Activated T-helper 9 cell treated with anti-CD3 and anti-CD28 coated beads, Interleukin-2, amount 50 U/mL, for 16 hours (primary cell): ENCODE data around the gene TFDP2.
"Not testable (repeated sequence)": the region's sequence is repeated elsewhere in the genome, so short reads cannot be mapped to it uniquely, and the experiment has no call there.

Experiments
- DNase-seq: peaks from one replicate; pipeline ENCODE4 v3.0.0-alpha.2; 2020; ENCODE audit warnings: low read depth

The TFDP2 gene, protein sequence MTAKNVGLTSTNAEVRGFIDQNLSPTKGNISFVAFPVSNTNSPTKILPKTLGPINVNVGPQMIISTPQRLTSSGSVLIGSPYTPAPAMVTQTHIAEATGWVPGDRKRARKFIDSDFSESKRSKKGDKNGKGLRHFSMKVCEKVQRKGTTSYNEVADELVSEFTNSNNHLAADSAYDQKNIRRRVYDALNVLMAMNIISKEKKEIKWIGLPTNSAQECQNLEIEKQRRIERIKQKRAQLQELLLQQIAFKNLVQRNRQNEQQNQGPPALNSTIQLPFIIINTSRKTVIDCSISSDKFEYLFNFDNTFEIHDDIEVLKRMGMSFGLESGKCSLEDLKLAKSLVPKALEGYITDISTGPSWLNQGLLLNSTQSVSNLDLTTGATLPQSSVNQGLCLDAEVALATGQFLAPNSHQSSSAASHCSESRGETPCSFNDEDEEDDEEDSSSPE

DNA sequence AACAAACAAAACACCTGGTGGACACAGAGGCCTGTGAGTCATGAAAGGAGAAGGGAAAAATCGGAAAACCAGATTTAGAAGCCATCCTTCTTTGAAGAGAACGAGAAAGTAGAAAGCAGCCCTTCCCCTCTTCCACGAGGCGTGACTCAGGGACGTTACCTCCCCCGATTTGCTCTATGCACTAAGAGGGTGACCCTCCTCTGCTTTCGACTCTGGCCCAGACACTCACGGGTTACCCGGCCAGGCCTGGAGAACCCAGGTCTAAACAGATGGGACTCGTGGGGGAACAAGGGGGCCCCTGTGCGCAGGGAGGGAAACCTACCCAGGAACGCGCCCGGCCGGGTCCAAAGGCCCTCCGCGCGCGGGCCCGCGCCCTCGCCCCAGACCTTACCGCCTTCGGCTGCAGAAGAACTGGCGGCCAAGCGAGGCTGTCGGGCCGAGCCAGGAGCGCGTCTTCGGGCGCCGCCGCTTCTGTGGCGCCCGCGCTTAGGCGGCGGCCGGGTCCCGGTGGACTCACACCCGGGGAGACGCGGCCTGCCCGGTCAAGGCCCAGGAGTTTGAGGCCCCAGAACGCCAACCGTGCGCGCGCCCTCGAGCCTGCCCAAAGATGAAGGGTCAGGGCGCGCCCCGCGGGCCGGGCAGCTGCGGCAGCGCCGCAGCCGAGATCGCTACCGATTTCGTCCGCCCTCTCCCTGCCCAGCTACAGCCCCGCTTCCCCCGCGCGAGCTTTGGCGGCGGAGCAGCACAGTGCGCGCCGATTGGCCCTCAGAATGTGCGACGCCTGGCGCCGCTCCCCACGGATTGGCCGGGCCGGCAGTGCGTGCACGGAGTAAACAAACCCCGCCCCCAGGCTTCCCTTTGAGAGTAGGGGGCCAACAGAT lies at the start of gene TFDP2:
TFDP2 (minus strand) TSS at position 753 of the 881 bp plus-strand sequence. CDS start 47,795 bp downstream, outside the sequence.
- peak; percentile 75 for DNase-seq

DNA sequence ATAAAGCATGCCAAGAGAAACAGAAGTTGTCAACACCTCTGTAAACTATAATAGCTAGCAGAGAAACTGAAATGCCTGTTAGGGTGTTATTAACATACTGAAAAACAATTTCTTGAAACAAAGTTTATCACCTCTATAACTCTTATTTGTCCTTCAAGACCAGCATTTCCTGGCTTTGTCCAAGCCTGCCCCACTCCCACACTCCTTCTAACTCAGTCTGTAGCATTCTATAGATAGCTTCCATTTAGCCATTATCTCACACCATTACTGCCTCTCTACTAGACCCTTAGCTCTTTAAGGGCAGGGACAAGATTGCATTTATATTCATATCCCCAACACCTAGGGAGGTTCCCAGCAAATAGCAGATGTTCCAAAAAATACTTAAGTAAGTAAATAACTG lies 39.5 kb upstream of the TFDP2 start:
- DNase-seq, result no peak

DNA sequence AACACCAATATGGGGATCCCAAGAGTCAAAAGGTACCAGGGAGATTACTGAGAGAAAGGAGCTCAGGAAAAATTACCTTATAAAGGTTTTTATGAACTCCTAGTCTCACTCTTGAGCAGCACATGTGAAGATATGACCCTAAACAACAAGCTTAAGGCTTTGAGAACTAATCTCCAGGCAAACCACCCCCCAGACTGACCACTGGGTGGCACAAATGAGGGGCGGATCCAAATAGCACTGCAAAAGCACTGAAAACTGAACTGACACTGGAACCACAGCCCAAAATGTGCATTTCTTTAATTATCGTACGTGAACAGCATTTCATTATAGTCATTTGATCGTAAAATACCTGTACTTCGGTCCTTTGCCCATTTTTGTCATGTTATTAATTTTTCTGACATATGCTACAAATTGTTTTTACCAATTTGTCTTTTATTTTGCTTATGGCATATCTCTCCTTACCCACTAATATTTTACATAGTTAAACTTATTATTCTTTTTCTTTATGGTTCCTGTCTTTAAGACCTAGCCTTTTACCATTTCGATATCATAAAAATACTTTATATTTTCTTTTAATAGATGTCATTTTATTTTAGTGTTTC lies 31.5 kb upstream of the TFDP2 start:
- peak; percentile 1 for DNase-seq

DNA sequence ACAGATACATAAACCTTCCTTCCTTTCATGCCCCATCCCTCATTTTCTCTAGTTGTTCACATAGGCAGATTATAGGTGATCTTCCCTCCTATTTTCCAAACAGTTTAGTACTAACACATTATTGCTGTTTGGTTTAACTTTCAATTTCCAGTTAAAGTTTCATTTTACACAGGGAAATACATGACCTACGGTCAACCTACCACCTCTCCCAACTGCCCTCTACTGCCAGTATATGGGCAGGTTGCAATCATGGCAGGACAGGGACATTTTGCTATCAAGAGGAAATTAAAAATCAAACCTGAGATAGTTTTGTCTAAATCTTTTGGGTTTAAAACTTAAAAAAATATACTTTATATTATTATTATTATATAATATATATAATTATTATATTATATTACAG lies 26.1 kb upstream of the TFDP2 start:
- no peak for DNase-seq

DNA sequence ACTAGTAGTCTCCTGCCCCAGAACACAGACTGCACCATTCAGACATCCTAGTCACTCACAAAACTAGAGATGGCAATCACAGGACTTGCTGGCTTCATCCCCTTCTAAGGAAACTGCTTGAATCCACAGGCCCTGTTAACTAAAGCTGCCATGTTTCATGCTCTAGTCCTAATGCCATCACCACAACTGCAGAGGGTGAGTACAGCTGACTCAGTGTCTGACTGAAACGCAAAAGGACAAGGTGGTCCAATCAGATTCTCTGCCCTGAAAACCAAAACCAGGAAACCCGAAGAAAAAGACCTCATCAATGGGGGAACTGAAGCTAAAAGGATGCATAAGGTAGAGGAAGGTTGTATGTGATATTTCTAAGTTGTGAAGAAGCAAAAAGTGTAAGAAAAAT lies 25.2 kb upstream of the TFDP2 start:
- no peak for DNase-seq

DNA sequence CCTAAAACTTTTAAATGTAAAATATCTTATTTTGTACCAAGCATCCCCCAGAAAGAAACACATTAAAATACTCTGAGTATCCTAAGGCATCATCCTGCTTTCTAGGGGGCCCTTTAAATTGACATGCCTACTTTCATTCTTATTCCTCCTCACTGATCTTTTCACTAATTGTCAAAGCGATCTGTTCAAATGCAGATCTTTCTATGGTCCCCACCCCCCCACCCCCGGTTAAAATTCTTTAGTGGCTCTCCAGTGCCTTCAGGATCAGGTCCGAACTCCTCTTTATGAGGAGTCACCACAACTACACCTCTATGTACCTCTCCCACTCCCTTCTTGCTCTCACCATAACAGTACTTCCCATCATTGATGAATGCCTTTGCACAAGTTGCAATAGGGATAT lies 19.2 kb upstream of the TFDP2 start:
- no peak for DNase-seq

DNA sequence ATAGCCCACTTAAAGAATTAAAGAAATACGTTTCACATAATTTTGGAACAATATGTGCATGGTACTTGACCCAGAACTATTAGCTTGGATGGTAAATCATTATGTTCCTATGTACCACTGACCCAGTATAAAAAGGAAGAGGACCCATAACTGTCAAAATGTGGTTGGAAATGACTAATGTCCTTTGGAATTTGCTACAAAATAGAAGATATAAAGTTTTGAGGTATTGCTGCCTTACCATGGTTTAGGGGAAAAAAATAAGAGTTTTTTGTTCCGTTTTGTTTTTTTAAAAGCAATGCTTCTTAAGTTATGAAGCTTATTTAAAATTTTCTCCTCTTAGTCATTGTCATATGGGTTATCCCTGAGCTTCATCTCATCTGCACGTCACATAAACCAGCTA lies 15.8 kb upstream of the TFDP2 start:
- no peak for DNase-seq

DNA sequence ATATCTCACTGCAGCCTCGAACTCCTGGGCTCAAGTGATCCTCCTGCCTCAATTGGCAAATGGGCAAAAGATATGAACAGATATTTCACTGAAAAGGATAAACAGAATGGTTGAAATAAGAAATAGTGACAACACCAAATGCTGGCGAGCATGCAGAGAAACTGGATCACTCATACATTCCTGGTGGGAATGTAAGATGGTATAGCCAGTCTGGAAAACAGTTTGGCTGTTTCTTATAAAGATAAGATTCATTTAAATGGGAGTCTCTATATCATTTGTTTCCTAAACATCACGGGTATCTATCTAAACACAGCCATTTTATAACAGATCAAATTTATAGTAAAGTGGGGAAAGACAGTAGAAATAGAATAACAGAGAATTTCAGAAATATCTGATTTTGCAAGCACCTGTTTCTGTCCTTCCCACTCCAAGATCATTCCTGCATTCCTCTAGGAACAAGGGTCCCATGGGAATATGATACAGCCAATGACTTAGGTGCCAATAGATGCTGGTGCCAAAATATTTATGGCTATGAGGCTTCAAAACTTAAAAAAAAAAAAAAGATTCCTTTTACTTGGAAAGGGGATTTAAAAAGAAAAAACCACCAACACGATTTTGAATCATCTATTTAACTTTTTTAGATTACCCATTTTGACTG lies 9.9 kb upstream of the TFDP2 start:
- no peak for DNase-seq

DNA sequence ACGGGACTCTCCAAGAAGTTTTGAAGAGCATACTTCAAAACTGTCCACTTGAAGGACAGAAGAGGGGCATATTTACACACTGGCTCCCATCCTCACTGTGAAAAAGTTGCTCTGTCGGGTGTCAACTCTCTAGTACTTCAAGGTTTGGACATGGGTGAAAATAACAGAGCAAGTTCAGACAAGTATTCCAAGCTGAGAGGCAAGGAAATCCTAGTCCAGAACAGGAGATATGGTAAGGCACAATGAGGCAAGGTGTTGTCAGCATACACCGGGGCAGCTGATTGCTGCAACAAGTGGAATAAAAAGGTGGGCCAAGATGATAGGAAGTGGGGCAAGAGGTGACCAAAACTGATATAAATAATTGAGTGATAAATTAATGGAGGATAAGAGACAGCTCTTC lies 4.8 kb upstream of the TFDP2 start:
- no peak for DNase-seq

DNA sequence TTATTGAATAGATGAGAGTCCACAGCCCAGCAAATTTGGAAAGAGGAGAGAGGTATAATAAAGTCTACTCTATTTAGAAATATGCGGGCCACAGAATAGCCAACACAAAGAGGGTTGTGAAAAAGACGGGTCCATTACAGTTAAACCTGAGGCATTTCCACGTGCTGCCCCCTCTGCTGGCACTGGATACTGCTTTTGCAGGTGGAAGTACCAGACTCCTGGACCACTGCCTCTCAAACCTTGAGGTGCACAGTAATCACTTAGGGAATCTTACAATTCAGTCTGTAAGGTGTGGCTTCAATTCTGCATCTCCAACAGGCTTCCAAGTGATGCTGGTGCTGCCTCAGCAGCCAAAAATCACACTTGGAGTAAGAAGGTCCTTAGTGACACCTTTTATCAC lies 3.0 kb upstream of the TFDP2 start:
- no peak for DNase-seq

DNA sequence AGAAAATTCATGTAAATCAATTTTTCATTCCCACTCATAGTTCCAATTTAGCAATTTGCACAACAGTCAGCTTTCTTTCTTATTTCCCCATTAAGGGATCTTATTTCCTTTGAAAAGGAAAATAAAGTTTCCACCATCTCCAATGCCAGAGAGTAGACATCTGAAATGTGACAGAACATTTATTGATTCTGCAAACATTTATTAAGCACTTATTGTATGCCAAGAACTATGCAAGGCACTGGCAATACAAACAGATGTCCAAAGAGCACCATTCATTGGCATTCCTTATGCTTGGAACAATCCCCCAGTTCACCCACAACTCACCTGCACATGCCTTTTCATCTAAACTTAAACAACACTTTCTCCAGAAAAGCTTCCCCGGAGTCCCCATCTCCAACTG lies 2.5 kb upstream of the TFDP2 start:
- no peak for DNase-seq

DNA sequence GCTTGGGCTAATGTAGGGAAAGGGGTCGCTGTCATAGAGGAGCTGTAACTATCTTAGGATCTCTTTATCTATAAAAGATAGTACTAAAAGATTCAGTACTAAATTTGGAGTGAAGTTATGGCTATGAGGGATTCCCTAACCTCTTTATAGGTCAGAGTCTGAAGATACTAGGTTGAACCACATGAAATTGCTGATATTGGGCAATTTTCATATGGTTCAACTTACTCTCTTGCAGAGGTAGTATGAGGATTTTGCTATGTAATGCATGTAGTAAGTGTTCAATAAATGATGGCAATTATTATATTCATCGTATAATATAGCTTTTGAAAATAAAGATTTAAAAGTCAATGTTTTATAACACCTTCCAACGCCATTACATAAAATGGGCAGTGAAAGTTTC lies 1.9 kb upstream of the TFDP2 start:
- no peak for DNase-seq

DNA sequence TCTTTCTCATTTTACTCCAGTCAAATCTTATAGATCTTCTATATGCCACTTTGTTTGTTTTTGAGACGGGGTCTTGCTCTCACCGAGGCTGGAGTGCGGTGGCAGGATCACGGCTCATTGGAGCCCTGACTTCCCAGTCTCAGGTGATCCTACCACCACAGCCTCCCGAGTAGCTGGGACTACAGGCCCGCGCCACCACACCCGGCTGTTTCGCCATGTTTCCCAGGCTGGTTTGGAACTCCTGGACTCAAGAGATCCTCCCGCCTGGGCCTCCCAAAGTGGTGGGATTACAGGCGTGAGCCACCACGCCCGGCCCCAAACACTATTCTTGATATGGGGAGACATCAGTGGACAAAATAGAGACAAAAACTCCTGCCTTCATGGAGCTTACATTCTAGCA lies 927 bp upstream of the TFDP2 start:
- no peak for DNase-seq

DNA sequence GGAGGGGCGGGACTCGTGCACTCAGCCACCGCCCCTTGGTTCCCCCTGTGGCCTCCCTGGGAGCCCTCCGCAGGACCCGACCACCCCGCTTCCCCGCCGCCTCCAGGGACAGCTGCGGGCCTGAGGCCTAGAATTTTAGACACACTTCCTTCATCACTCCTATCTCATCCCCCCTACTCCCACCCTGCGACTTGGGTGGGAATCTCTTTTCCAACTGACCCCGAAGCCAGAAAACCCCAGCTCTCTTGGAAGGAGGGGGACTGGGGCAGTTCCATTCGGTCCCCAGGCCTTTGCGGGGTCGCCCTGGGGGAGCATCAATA lies 289 bp upstream of the TFDP2 start:
- no peak for DNase-seq

DNA sequence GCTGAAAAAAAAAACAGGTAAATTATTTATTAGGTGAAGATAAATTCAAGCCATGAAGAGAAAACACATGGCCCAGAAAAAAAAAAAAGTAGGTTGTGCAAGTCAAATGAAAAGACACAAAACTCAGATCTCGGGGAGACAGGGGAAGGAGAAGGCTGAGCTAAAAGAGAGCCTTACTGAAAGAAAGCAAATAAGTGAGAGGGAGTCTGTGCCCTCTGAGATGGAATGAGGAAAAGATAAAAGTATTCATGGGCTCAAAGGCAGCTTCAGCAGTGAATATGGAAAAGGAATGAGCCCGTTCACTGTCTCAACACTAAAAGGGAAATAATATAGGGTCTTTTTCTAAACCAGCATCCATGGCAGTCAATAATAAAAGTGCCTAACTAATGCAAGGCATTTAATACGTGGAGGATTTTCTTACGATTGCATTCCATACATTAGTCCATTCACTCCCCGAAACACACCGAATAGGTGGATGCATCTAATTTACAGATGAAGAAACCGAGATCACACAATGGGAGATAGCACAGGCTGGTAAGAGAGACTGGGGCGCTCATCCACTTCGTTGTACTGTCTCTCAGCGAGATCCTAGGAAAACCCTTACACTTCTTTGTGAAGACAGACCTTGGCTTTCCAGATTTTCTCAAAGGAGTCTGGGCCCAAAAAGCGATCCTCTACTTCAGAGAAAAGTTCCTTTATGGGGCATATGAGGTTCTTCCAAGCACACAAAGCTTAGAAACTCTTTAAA lies 1.1 kb downstream of the TFDP2 start:
- no peak for DNase-seq

DNA sequence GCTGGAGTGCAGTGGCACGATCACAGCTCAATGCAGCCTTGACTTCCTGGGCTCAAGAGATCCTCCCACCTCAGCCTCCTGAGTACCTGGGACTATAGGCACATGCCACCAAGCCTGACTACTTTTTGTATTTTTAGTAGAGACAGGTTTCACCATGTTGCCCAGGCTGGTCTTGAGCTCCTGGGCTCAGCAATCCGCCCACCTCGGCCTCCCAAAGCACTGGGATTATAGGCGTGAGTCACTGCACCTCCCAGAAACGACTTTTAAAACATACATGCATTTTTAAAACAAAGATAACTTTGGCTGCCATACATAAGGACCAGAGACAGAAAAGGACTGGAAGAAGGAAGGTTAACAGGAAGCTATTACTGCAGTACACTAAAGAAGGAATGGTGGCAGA lies 4.8 kb downstream of the TFDP2 start:
- not testable (repeated sequence) for DNase-seq

DNA sequence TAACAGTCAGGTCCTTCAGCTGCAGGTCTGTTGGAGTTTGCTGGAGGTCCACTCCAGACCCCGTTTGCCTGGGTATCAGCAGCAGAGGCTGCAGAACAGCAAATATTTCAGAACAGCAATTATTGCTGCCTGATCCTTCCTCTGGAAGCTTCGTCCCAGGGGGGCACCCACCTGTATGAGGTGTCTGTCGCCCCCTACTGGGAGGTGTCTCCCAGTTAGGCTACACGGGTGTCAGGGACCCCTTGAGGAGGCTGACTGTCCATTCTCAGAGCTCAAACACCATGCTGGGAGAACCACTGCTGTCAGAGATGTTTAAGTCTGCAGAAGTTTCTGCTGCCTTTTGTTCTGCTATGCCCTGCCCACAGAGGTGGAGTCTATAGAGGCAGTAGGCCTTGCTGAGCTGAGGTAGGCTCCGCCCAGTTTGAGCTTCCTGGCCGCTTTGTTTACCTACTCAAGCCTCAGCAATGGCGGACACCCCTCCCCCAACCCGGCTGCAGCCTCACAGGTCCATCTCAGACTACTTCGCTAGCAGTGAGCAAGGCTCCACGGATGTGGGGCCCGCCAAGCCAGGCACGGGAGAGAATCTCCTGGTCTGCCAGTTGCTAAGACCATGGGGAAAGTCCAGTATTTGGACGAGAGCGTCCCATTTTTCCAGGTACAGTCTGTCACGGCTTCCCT lies 8.6 kb downstream of the TFDP2 start:
- not testable (repeated sequence) for DNase-seq

DNA sequence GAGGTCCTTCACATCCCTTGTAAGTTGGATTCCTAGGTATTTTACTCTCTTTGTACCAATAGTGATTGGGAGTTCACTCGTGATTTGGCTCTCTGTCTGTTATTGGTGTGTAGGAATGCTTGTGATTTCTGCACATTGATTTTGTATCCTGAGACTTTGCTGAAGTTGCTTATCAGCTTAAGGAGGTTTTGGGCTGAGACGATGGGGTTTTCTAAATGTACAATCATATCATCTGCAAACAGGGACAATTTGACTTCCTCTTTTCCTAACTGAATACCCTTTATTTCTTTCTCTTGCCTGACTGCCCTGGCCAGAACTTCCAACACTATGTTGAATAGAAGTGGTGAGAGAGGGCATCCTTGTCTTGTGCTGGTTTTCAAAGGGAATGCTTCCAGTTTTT lies 12.3 kb downstream of the TFDP2 start:
- not testable (repeated sequence) for DNase-seq

DNA sequence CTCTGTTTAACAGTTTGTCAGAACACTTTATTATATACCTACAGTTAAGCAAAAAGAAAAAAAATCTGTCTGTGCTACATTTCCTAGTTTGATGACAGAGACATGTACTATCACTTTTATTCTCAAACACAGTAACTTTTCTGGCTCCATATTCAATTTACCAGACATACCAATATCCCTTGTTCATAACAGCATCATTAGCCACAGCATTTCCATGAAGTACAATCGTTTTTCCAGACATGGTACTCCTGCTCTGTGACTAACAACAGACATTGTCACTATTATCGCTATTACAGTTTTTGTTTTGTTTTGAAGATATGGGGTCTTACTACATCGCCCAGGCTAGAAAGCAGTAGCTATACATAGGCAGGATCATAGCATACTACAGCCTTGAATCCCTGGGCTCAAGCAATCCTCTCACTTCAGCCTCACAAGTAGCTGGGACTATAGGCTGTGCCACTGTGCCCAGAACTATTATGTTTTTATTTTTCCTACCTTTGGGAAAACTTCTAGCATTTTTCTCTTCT lies 14.5 kb downstream of the TFDP2 start:
- DNase-seq, result no peak

DNA sequence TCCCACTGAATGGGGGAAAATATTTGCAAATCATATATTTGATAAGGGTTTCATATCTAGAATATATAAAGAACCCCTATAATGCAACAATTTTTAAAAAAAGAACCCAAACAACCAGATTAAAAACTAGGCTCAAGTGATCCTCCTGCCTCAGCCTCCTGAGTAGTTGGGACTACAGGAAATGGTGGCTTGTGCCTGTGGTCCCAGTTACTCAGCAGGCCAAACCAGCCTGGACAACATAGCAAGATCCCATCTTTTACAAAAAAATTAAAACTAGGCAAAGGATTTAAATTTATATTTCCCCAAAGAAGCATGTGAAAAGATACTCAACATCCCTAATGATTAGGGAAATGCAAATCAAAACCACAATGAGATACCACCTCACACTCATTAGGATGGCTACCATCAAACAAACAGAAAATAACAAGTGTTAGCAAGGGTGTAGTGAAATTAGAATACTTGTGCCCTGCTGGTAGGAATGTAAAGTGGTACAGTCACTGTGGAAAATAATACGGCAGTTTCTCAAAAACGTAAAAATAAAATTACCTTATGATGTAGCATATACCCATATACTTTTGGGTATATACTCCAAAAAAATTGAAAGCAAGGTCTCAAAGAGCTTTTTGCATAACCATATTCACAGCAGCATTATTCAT lies 19.7 kb downstream of the TFDP2 start:
- DNase-seq, result no peak
